ENCODE measurements around the gene RMND5B.

- TF ChIP-seq CTCF (IDR thresholded peaks at IDR 0.05; ENCODE audit: low read depth, low read length, poor library complexity, severe bottlenecking) (no peak), EZH2phosphoT487 (IDR thresholded peaks at IDR 0.05; ENCODE audit: borderline replicate concordance, low read length) (no peak)
These were observed 13.1 kb downstream of the RMND5B start for GRCh38 chr5:178143901-178144300.

Measured in DOHH2 (cell line).